Measurements from ENCODE around the gene NPFF. TPM values are rescaled to one million over a fixed set of nuclear protein-coding genes. Genes with fewer than 3 reads are reported as not detected.

The NPFF gene
- total RNA-seq, 4 donors from 2014 or later: not detected

DNA sequence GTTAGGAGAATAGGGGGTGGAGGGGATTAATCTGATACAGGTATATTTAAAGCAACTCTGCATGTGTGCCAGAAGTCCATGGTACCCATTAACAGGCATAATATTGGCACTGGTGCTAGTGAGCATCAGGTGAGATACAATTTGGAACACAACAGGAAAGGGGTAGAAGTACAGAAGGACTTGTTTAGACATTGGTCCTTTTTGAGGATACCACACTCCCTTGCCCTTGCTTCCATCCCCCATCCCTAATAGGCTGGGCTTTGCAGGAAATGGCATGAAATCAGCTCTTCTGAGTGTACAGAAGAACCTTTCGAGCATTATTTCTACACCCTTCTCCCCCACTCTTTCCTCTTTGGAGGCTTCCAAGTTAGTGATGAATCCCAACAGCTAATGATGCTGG lies 39.0 kb downstream of the NPFF start:
- TF ChIP-seq, protein P1, sequence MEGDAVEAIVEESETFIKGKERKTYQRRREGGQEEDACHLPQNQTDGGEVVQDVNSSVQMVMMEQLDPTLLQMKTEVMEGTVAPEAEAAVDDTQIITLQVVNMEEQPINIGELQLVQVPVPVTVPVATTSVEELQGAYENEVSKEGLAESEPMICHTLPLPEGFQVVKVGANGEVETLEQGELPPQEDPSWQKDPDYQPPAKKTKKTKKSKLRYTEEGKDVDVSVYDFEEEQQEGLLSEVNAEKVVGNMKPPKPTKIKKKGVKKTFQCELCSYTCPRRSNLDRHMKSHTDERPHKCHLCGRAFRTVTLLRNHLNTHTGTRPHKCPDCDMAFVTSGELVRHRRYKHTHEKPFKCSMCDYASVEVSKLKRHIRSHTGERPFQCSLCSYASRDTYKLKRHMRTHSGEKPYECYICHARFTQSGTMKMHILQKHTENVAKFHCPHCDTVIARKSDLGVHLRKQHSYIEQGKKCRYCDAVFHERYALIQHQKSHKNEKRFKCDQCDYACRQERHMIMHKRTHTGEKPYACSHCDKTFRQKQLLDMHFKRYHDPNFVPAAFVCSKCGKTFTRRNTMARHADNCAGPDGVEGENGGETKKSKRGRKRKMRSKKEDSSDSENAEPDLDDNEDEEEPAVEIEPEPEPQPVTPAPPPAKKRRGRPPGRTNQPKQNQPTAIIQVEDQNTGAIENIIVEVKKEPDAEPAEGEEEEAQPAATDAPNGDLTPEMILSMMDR (IDR thresholded peaks at IDR 0.05): no peak
- DNase-seq (ENCODE audit: low spot score): no peak
- ATAC-seq (ENCODE audit: low FRiP score): no peak

GRCh38 chr12:53467880-53468279 lies 39.4 kb downstream of the NPFF start:
- no peak for DNase-seq (ENCODE audit: low spot score)
- TF ChIP-seq, protein P1 (IDR thresholded peaks at IDR 0.05): no peak
- ATAC-seq (ENCODE audit: low FRiP score): no peak

DNA sequence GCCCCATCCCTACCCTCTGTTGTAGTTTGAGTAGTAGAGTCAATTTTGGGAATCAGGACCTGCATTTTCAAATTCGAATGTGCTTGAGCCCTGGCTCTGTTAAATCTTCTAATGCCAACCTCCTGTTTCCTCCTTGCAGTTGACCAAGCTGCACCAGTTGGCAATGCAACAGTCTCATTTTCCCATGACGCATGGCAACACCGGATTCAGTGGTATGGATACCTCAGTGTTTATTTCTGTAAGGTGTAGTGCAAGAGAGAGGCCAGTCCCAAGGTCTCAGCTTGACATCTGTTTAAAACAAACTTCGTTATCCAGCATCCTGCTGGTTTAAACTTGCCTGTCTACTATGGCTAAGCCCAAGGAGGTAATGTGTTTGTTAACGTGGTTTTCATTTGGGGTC lies 40.2 kb downstream of the NPFF start:
- no peak for ATAC-seq (ENCODE audit: low FRiP score)
- TF ChIP-seq, protein P1 (IDR thresholded peaks at IDR 0.05): no peak

GRCh38 chr12:53466640-53467039 lies 40.6 kb downstream of the NPFF start:
- TF ChIP-seq, protein P1 (IDR thresholded peaks at IDR 0.05): no peak
- DNase-seq (ENCODE audit: low spot score) (no peak), ATAC-seq (ENCODE audit: low FRiP score) (no peak)

More for the DNA sequence above, 40.2 kb downstream of the NPFF start:
- DNase-seq (ENCODE audit: low spot score): no peak

DNA sequence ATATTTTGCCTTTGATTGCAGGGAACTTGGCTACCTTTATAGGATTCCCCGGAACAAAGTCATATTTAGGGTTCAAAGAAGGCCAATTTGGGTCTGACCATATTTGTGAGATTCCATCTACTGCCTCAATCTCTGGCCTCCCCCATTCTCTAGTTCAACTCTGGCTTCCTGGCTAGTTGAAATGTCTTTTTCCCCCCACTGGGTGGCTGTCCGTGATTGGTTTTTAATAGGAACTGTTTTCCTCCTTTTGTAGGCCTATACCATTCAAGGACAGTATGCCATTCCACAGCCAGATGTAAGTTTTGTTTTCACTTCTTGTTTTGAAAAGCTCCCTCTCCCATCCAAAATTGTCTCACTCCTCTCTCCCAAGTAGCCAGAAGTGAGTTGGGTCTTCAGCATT lies 41.6 kb downstream of the NPFF start:
- ATAC-seq (ENCODE audit: low FRiP score): no peak
- TF ChIP-seq, protein P1 (IDR thresholded peaks at IDR 0.05): no peak

DNA sequence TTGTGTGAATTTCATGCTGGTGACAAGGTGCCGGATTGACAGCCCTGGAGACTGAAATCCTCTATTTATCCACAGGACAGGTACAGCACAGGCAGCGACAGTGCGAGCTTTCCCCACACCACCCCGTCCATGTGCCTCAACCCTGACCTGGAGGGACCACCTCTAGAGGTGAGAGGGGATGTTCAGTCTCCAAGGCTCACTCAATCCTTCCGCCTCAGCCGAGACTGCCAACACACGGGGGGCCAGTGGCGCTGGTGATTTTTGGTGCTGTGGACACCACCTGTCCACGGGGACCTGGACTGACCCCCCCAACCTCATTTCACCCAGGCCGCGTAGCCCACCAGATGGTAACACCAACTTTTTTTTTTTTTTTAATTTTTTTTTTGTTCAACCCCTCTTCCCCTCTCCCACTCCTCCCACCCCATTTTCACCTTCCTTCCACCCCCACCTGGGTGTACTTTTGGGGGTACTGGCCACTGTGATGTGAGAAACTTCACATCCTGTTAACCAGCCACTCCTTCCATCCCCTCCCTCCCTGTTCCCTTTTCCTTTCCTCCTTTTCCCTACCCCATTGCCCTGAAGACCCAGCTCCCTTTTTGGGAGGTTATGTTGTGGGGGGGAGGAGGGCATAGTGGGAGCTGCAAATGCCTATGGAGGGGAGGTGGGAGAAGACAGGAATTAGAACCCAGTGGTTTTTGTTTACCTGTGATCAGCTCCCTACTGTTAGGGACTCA lies 42.4 kb downstream of the NPFF start:
- ATAC-seq (ENCODE audit: low FRiP score) (no peak), DNase-seq (ENCODE audit: low spot score) (no peak)
- TF ChIP-seq, protein P1 (IDR thresholded peaks at IDR 0.05): no peak

More for the DNA sequence above, 41.6 kb downstream of the NPFF start:
- DNase-seq (ENCODE audit: low spot score): no peak
